Measurements from ENCODE around the gene ARHGEF7. TPM values are rescaled to one million over a fixed set of nuclear protein-coding genes. Genes with fewer than 3 reads are reported as not detected.

Gene ARHGEF7
- total RNA-seq, 2 experiments from 2014 or later = 53.1 to 53.4 TPM

- Mint-ChIP-seq H3K27me3 (no peaks in the 10 kb centered on the region), H3K27ac (no peak overlapping the region), H3K4me3 (no peak overlapping the region), H3K9me3 (peaks cover 4% of the 10 kb centered on the region), H3K4me1 (ENCODE audit: low read depth) (peaks cover 36% of the 10 kb centered on the region), H3K36me3 (peaks cover 27% of the 10 kb centered on the region)
- POLR2A ChIA-PET = no interaction called here
- intact Hi-C loops (cut with micrococcal nuclease) = no loop called here
- CTCF ChIA-PET = interaction anchor here (0.7 kb wide), 1 partner anchor 98 kb away, joined by 3 read pairs; no protein-coding TSS in a partner anchor
- no peak for DNase-seq
Observed at GRCh38 chr13:111165241-111166010, 50.3 kb downstream of the ARHGEF7 start.

- H3K9me3 Mint-ChIP-seq = no peaks in the 10 kb centered on the region
- H3K4me1 Mint-ChIP-seq (ENCODE audit: low read depth) = peaks cover 45% of the 10 kb centered on the region
- POLR2A ChIA-PET = no interaction called here
- no peaks in the 10 kb centered on the region for H3K27me3 Mint-ChIP-seq
- H3K27ac Mint-ChIP-seq = peak overlapping the region; percentile 24
- no peak overlapping the region for H3K4me3 Mint-ChIP-seq
- intact Hi-C loops (cut with micrococcal nuclease) = no loop called here
- CTCF ChIA-PET = no interaction called here
- no peak for DNase-seq
- H3K36me3 Mint-ChIP-seq = peaks cover 17% of the 10 kb centered on the region
Observed at GRCh38 chr13:111166882-111167675, 52.0 kb downstream of the ARHGEF7 start.

GRCh38 chr13:111168107-111168506 is 53.0 kb downstream of the ARHGEF7 start:
- CTCF ChIA-PET = no interaction called here
- intact Hi-C loops (cut with micrococcal nuclease) = no loop called here
- POLR2A ChIA-PET = no interaction called here
- Mint-ChIP-seq H3K27me3 (no peaks in the 10 kb centered on the region), H3K4me3 (no peak overlapping the region), H3K36me3 (peaks cover 14% of the 10 kb centered on the region), H3K9me3 (no peaks in the 10 kb centered on the region), H3K4me1 (ENCODE audit: low read depth) (peaks cover 47% of the 10 kb centered on the region), H3K27ac (no peak overlapping the region)
- no peak for DNase-seq

GRCh38 chr13:111171112-111171511 is 56.0 kb downstream of the ARHGEF7 start:
- H3K4me1 Mint-ChIP-seq (ENCODE audit: low read depth) = peaks cover 43% of the 10 kb centered on the region
- no peaks in the 10 kb centered on the region for H3K27me3 Mint-ChIP-seq
- DNase-seq = no peak
- intact Hi-C loops (cut with micrococcal nuclease) = no loop called here
- peaks cover 25% of the 10 kb centered on the region for H3K36me3 Mint-ChIP-seq
- no peak overlapping the region for H3K4me3 Mint-ChIP-seq
- POLR2A ChIA-PET = interaction anchor here (1.1 kb wide), 1 partner anchor 13 kb away, joined by 5 read pairs; no protein-coding TSS in a partner anchor
- no peak overlapping the region for H3K27ac Mint-ChIP-seq
- peaks cover 7% of the 10 kb centered on the region for H3K9me3 Mint-ChIP-seq
- CTCF ChIA-PET = no interaction called here

DNA sequence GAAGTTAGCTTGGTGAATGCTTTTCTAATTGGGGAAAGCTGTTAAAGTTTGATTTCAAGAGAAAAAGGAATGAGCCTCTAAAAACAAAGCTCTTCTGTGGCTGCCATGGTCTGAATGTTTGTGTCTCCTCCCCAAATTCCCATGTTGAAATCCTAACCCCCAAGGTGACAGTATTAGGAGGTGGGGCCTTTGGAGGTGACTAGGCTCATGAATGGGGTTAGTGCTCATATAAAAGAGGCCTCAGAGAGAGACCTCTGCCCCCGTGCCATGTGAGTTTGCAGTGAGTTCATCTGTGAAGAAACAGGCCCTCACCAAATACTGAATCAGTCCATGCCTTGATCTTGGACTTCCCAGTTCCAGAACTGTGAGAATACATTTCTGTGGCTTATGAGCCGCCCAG is 56.5 kb downstream of the ARHGEF7 start:
- H3K4me1 Mint-ChIP-seq (ENCODE audit: low read depth) = peaks cover 43% of the 10 kb centered on the region
- peaks cover 7% of the 10 kb centered on the region for H3K9me3 Mint-ChIP-seq
- DNase-seq = no peak
- H3K27me3 Mint-ChIP-seq = no peaks in the 10 kb centered on the region
- intact Hi-C loops (cut with micrococcal nuclease) = no loop called here
- H3K27ac Mint-ChIP-seq = no peak overlapping the region
- ChIA-PET POLR2A (interaction anchor here (1.1 kb wide), 1 partner anchor 13 kb away, joined by 5 read pairs; no protein-coding TSS in a partner anchor), CTCF (no interaction called here)
- no peak overlapping the region for H3K4me3 Mint-ChIP-seq
- H3K36me3 Mint-ChIP-seq = peaks cover 28% of the 10 kb centered on the region

GRCh38 chr13:111174377-111175114 is 59.4 kb downstream of the ARHGEF7 start:
- POLR2A ChIA-PET = no interaction called here
- H3K27ac Mint-ChIP-seq = no peak overlapping the region
- H3K4me3 Mint-ChIP-seq = no peak overlapping the region

DNA sequence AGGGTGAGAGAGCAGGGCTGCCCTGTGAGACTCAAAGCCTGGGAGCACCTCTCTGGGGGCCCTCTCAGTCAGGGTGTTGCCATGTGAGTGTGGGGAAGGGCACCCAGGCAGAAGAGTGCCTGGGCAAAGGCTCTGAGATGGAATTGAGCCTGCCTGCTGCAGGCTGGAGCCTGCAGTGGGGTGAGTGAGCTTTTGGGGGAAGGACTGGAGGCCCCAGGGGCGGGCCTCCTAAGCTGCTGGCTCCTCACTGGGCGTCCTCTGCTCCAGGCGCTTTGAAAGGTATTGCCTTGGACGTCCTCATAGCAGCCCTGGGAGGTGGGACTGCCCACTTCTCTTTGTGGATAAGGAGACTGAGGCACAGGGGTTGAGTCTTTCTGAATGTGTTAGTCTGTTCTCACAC is 60.3 kb downstream of the ARHGEF7 start:
- peaks cover 23% of the 10 kb centered on the region for H3K36me3 Mint-ChIP-seq
- peaks cover 7% of the 10 kb centered on the region for H3K9me3 Mint-ChIP-seq
- H3K27ac Mint-ChIP-seq = peak overlapping the region; percentile 7
- no peak for DNase-seq
- CTCF ChIA-PET = interaction anchor here (1.0 to 1.3 kb wide), 2 partner anchors 14 to 49 kb away, joined by 3 to 4 read pairs; no protein-coding TSS in a partner anchor
- POLR2A ChIA-PET = no interaction called here
- intact Hi-C loops (cut with micrococcal nuclease) = no loop called here
- H3K4me1 Mint-ChIP-seq (ENCODE audit: low read depth) = peaks cover 61% of the 10 kb centered on the region
- no peaks in the 10 kb centered on the region for H3K27me3 Mint-ChIP-seq
- H3K4me3 Mint-ChIP-seq = no peak overlapping the region

More at GRCh38 chr13:111174377-111175114, 59.4 kb downstream of the ARHGEF7 start:
- peaks cover 25% of the 10 kb centered on the region for H3K36me3 Mint-ChIP-seq
- no peak for DNase-seq
- H3K9me3 Mint-ChIP-seq = peaks cover 7% of the 10 kb centered on the region
- H3K4me1 Mint-ChIP-seq (ENCODE audit: low read depth) = peaks cover 56% of the 10 kb centered on the region
- H3K27me3 Mint-ChIP-seq = no peaks in the 10 kb centered on the region
- intact Hi-C loops (cut with micrococcal nuclease) = no loop called here
- CTCF ChIA-PET = interaction anchor here (1.0 to 1.3 kb wide), 3 partner anchors 14 to 50 kb away, joined by 3 to 4 read pairs (median 4); no protein-coding TSS in a partner anchor

DNA sequence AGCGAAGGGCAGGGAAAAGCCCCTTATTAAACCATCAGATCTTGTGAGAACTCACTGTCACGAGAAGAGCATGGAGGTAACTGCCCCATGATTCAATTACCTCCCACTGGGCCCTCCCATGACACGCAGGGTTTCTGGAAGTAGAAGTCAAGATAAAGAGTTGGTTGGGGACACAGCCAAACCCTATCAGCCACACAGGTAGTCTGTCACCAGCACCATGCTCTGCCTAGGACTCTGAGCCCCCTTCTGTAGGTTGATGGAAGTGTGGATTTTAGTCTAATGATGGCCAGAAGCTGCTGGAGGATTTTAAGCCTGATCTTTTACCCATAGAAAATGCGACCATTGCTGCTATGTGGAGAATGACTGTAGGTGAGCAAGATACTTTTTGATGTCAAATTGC is 60.8 kb downstream of the ARHGEF7 start:
- no peak overlapping the region for H3K4me3 Mint-ChIP-seq
- intact Hi-C loops (cut with micrococcal nuclease) = no loop called here
- H3K27ac Mint-ChIP-seq = no peak overlapping the region

GRCh38 chr13:111176421-111176820 is 61.3 kb downstream of the ARHGEF7 start:
- peaks cover 27% of the 10 kb centered on the region for H3K36me3 Mint-ChIP-seq
- intact Hi-C loops (cut with micrococcal nuclease) = no loop called here
- ChIA-PET POLR2A (no interaction called here), CTCF (no interaction called here)
- no peak overlapping the region for H3K4me3 Mint-ChIP-seq
- peaks cover 67% of the 10 kb centered on the region for H3K4me1 Mint-ChIP-seq (ENCODE audit: low read depth)
- H3K9me3 Mint-ChIP-seq = peaks cover 7% of the 10 kb centered on the region
- no peaks in the 10 kb centered on the region for H3K27me3 Mint-ChIP-seq
- no peak for DNase-seq
- no peak overlapping the region for H3K27ac Mint-ChIP-seq

More for the DNA sequence above, 60.8 kb downstream of the ARHGEF7 start:
- ChIA-PET CTCF (no interaction called here), POLR2A (no interaction called here)
- DNase-seq = no peak
- H3K27me3 Mint-ChIP-seq = no peaks in the 10 kb centered on the region
- peaks cover 25% of the 10 kb centered on the region for H3K36me3 Mint-ChIP-seq
- H3K4me1 Mint-ChIP-seq (ENCODE audit: low read depth) = peaks cover 63% of the 10 kb centered on the region
- peaks cover 7% of the 10 kb centered on the region for H3K9me3 Mint-ChIP-seq

GRCh38 chr13:111177081-111177711 is 62.1 kb downstream of the ARHGEF7 start:
- Mint-ChIP-seq H3K4me1 (ENCODE audit: low read depth) (peaks cover 65% of the 10 kb centered on the region), H3K36me3 (peaks cover 29% of the 10 kb centered on the region), H3K4me3 (no peak overlapping the region), H3K27me3 (no peaks in the 10 kb centered on the region), H3K27ac (peak overlapping the region; percentile 79), H3K9me3 (peaks cover 7% of the 10 kb centered on the region)
- POLR2A ChIA-PET = no interaction called here
- CTCF ChIA-PET = no interaction called here
- intact Hi-C loops (cut with micrococcal nuclease) = no loop called here
- peak; percentile 69 for DNase-seq

DNA sequence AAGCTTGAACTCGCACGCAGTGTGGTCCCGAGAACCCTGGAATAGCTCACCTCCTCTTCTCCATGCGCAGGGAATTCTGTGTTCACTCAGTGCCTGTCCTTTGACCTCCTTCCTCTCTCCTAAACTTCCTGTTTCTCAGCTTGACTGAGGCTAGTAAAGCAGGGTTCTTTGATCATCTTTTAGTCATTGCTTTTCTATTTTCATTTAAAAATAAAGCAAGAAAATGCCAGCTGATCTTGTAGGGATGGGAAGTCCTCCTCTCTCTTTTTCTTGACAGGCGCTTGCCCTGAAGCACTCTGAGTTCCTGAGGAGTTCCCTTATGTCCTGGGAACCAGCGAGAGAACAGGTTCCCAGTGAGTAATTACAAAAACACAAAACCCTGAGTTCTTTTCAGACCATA is 62.8 kb downstream of the ARHGEF7 start:
- peaks cover 67% of the 10 kb centered on the region for H3K4me1 Mint-ChIP-seq (ENCODE audit: low read depth)
- no peak for DNase-seq
- H3K27me3 Mint-ChIP-seq = no peaks in the 10 kb centered on the region
- intact Hi-C loops (cut with micrococcal nuclease) = no loop called here
- H3K4me3 Mint-ChIP-seq = no peak overlapping the region
- H3K36me3 Mint-ChIP-seq = peaks cover 29% of the 10 kb centered on the region
- H3K9me3 Mint-ChIP-seq = peaks cover 7% of the 10 kb centered on the region
- H3K27ac Mint-ChIP-seq = peak overlapping the region; percentile 79
- CTCF ChIA-PET = no interaction called here
- POLR2A ChIA-PET = no interaction called here

- Mint-ChIP-seq H3K4me1 (ENCODE audit: low read depth) (peaks cover 72% of the 10 kb centered on the region), H3K36me3 (peaks cover 29% of the 10 kb centered on the region), H3K27ac (no peak overlapping the region), H3K9me3 (peaks cover 7% of the 10 kb centered on the region), H3K4me3 (no peak overlapping the region), H3K27me3 (no peaks in the 10 kb centered on the region)
- ChIA-PET POLR2A (no interaction called here), CTCF (no interaction called here)
- intact Hi-C loops (cut with micrococcal nuclease) = no loop called here
- no peak for DNase-seq
Observed at GRCh38 chr13:111178402-111178801, 63.3 kb downstream of the ARHGEF7 start.
